ENCODE data around the gene DYNC1I1. TPM values are rescaled to one million over a fixed set of nuclear protein-coding genes. Genes with fewer than 3 reads are reported as not detected.

Gene DYNC1I1
- total and polyA plus RNA-seq, 8 donors, result 1.6 to 16.0 (median 9.6) TPM

GRCh38 chr7:95997632-95998031, 225.3 kb downstream of the DYNC1I1 start:
- ATAC-seq, result no peak
- TF ChIP-seq CTCF (IDR thresholded peaks at IDR 0.05), result no peak
- Histone ChIP-seq H3K9me3 (no peaks in the 10 kb centered on the region), H3K36me3 (no peaks in the 10 kb centered on the region), H3K4me3 (no peak overlapping the region), H3K27ac (no peak overlapping the region), H3K4me1 (no peaks in the 10 kb centered on the region), H3K27me3 (no peaks in the 10 kb centered on the region)
- no peak for DNase-seq
- intact Hi-C loops (cut with DNase I), result no loop called here

GRCh38 chr7:95999481-95999880, 227.1 kb downstream of the DYNC1I1 start:
- intact Hi-C loops (cut with DNase I), result no loop called here
- ATAC-seq (no peak), DNase-seq (no peak)
- H3K27ac ChIP-seq, result no peak overlapping the region
- H3K9me3 ChIP-seq, result no peaks in the 10 kb centered on the region
- H3K4me3 ChIP-seq, result no peak overlapping the region
- H3K4me1 ChIP-seq, result no peaks in the 10 kb centered on the region
- no peaks in the 10 kb centered on the region for H3K27me3 ChIP-seq
- no peaks in the 10 kb centered on the region for H3K36me3 ChIP-seq
- TF ChIP-seq CTCF (IDR thresholded peaks at IDR 0.05), result no peak

DNA sequence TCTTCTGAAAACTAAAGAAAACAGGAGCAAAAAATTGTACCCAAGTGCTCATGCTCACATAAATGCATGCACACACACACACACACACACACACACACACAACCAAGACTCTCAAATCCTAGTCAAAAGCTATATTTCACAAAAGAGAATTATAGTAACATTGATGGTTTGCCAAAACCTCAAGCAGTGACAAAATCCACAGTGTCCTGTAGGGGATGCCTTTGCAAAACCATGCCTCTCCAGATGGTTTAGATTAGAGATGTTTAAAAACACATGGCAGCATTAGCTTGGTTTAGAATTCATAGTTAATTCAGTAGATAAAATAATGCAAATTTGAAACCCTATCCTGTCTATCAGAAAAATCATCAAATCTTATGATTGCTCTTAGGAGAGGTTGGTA, 232.2 kb downstream of the DYNC1I1 start:
- Histone ChIP-seq H3K4me3 (no peak overlapping the region), H3K4me1 (no peaks in the 10 kb centered on the region), H3K36me3 (no peaks in the 10 kb centered on the region), H3K27me3 (no peaks in the 10 kb centered on the region), H3K27ac (no peak overlapping the region), H3K9me3 (no peaks in the 10 kb centered on the region)
- ATAC-seq, result no peak
- intact Hi-C loops (cut with DNase I), result no loop called here
- TF ChIP-seq CTCF (IDR thresholded peaks at IDR 0.05), result no peak
- DNase-seq, result peak in 1 of 4 donors; percentile 68

GRCh38 chr7:96005271-96005670, 232.9 kb downstream of the DYNC1I1 start:
- TF ChIP-seq CTCF (IDR thresholded peaks at IDR 0.05), result no peak
- H3K9me3 ChIP-seq, result no peaks in the 10 kb centered on the region
- ATAC-seq, result no peak
- DNase-seq, result peak in 2 of 4 donors; percentile 54 to 61
- no peak overlapping the region for H3K4me3 ChIP-seq
- no peaks in the 10 kb centered on the region for H3K27me3 ChIP-seq
- no peaks in the 10 kb centered on the region for H3K36me3 ChIP-seq
- no peak overlapping the region for H3K27ac ChIP-seq
- intact Hi-C loops (cut with DNase I), result no loop called here
- H3K4me1 ChIP-seq, result no peaks in the 10 kb centered on the region

DNA sequence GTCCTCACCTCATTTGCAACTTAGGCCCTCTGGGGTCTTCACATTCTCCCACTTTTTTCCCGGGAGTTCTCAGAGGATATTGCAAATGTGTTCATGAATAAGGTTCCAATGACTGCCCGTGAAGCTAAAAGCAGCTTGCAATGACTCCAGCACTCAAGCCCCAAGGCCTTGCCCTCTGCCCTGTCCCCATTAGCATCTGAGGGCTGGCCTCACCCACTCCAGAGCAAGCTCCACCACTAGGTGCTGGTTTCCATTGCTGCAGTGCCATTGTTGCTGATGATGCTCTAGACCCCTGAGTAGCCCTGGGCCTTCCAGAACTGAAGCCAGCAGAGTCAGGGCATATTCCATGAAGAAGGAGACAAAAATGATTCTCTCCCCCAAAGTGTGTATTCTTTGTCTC, 236.8 kb downstream of the DYNC1I1 start:
- DNase-seq, result no peak
- TF ChIP-seq CTCF (IDR thresholded peaks at IDR 0.05), result no peak
- H3K27me3 ChIP-seq, result no peaks in the 10 kb centered on the region
- no peaks in the 10 kb centered on the region for H3K36me3 ChIP-seq
- ATAC-seq, result no peak
- H3K4me3 ChIP-seq, result no peak overlapping the region
- intact Hi-C loops (cut with DNase I), result no loop called here
- H3K4me1 ChIP-seq, result no peaks in the 10 kb centered on the region
- no peak overlapping the region for H3K27ac ChIP-seq
- H3K9me3 ChIP-seq, result no peaks in the 10 kb centered on the region
